HepG2 (cell line): ENCODE measurements around the gene VAMP2. TPM values are rescaled to one million over a fixed set of nuclear protein-coding genes. Genes with fewer than 3 reads are reported as not detected.

Source experiments
- ADNP ChIP-seq: sonication (generic); formaldehyde crosslinking; IDR thresholded peaks from 2 replicates; pipeline ENCODE4 v1.4.0; 2020; ENCODE audit warnings: missing genetic modification reagents
- AGO1 ChIP-seq: fragments of 200-400 bp; formaldehyde crosslinking; IDR thresholded peaks from 2 replicates; pipeline ENCODE4 v1.6.1; 2017; ENCODE audit warnings: mild to moderate bottlenecking, low read depth, low read length, moderate library complexity; ENCODE audit not compliant: poor library complexity, severe bottlenecking
- HNF4A ChIP-seq: sonication (generic); formaldehyde crosslinking; IDR thresholded peaks from 2 replicates; pipeline ENCODE4 v1.4.0; 2020; ENCODE audit warnings: missing genetic modification reagents
- IKZF1 ChIP-seq: fragments of 450-650 bp; IDR thresholded peaks from 2 replicates; pipeline ENCODE4 v1.7.1; 2016
- KDM2A ChIP-seq: sonication (generic); formaldehyde crosslinking; IDR thresholded peaks from 2 replicates; pipeline ENCODE4 v1.4.0; 2020; ENCODE audit warnings: low read depth, missing genetic modification reagents, borderline replicate concordance
- KDM5B ChIP-seq: sonication (generic); formaldehyde crosslinking; IDR thresholded peaks from 2 replicates; pipeline ENCODE4 v1.4.0; 2020; ENCODE audit warnings: missing genetic modification reagents, mild to moderate bottlenecking, borderline replicate concordance
- MED13 ChIP-seq: sonication (generic); formaldehyde crosslinking; IDR thresholded peaks from 2 replicates; pipeline ENCODE4 v1.5.0; 2020; ENCODE audit warnings: missing genetic modification reagents
- MIXL1 ChIP-seq: IDR thresholded peaks from 2 replicates; pipeline ENCODE4 v1.6.1; 2016
- PAWR ChIP-seq: sonication (generic); formaldehyde crosslinking; IDR thresholded peaks from 2 replicates; pipeline ENCODE4 v1.4.0; 2020; ENCODE audit warnings: missing genetic modification reagents, mild to moderate bottlenecking, borderline replicate concordance
- PHF5A ChIP-seq: IDR thresholded peaks from one replicate; pipeline ENCODE4 v1.6.1; 2018; ENCODE audit warnings: low read depth, missing genetic modification reagents; ENCODE audit not compliant: unreplicated experiment
- RAD21 ChIP-seq: fragments of 450-650 bp; formaldehyde crosslinking; IDR thresholded peaks from 2 replicates; pipeline ENCODE4 v1.5.0; 2020; ENCODE audit warnings: mild to moderate bottlenecking
- RFX1 ChIP-seq: fragments of 450-650 bp; IDR thresholded peaks from 2 replicates; pipeline ENCODE4 v1.6.1; 2017
- SMC3 ChIP-seq: IDR thresholded peaks from 2 replicates; pipeline ENCODE4 v1.6.1; 2011; ENCODE audit warnings: low read length, improper control_type of control experiment
- TARDBP ChIP-seq: sonication (generic); formaldehyde crosslinking; IDR thresholded peaks from 2 replicates; pipeline ENCODE4 v1.8.0; 2022; ENCODE audit warnings: mild to moderate bottlenecking, missing genetic modification reagents
- XRCC5 ChIP-seq: fragments of 200-400 bp; formaldehyde crosslinking; optimal IDR thresholded peaks from 2 replicates; pipeline ENCODE3; 2017; ENCODE audit warnings: mild to moderate bottlenecking, low read length
- ZKSCAN8 ChIP-seq: IDR thresholded peaks from 2 replicates; pipeline ENCODE4 v1.6.1; 2016; ENCODE audit warnings: borderline replicate concordance, missing genetic modification reagents, missing compliant biosample characterization
- ZNF234 ChIP-seq: sonication (generic); formaldehyde crosslinking; conservative IDR thresholded peaks from 2 replicates; pipeline ENCODE4 v1.5.1; 2020; ENCODE audit warnings: mild to moderate bottlenecking, missing genetic modification reagents
- ZNF563 ChIP-seq: sonication (generic); formaldehyde crosslinking; IDR thresholded peaks from 2 replicates; pipeline ENCODE4 v1.8.0; 2022; ENCODE audit warnings: mild to moderate bottlenecking, moderate library complexity, missing genetic modification reagents
- ZNF616 ChIP-seq: sonication (generic); formaldehyde crosslinking; IDR thresholded peaks from 2 replicates; pipeline ENCODE4 v1.5.0; 2020; ENCODE audit warnings: low read depth, mild to moderate bottlenecking, missing genetic modification reagents
- ZNF629 ChIP-seq: sonication (generic); formaldehyde crosslinking; conservative IDR thresholded peaks from 2 replicates; pipeline ENCODE4 v1.5.0; 2020; ENCODE audit warnings: missing genetic modification reagents
- ZNF773 ChIP-seq: sonication (generic); formaldehyde crosslinking; IDR thresholded peaks from 2 replicates; pipeline ENCODE4 v1.4.0; 2020; ENCODE audit warnings: missing genetic modification reagents, borderline replicate concordance
- polyA plus RNA-seq, 8 experiments: library from polyadenylated mRNA; depleted of rRNA in 3 of 8; stranded (reverse) in 7 of 8; unstranded in 1 of 8; fragments of >200 nt; fragmentation: Illumina TruSeq in 4 of 8; extraction: Trizol in 4 of 8; gene quantifications; 2 replicates each; pipeline versions ENCODE4 v1.2.1 to v1.2.3, GENCODE V29; 2011 to 2016; ENCODE audit warnings: low read depth in 4 of 8, missing spikeins in 1 of 8, mixed read lengths in 1 of 8; ENCODE audit not compliant: insufficient read depth in 1 of 8
- total RNA-seq, 5 experiments: library from RNA; depleted of rRNA; stranded (reverse); fragments of >200 nt; fragmentation: Illumina TruSeq; extraction: Trizol; gene quantifications; 2 replicates each; pipeline ENCODE4 v1.2.3, GENCODE V29; 2016; ENCODE audit warnings: low read depth in 1 of 5
- TF ChIP-seq, protein P1 (sequence below): IDR thresholded peaks from 2 replicates; pipeline ENCODE4 v1.6.1; 2012; ENCODE audit warnings: low read depth, low read length, improper control_type of control experiment
- TF ChIP-seq, protein P2 (sequence below): sonication (generic); formaldehyde crosslinking; IDR thresholded peaks from 2 replicates; pipeline ENCODE4 v1.4.0; 2020; ENCODE audit warnings: missing genetic modification reagents
- TF ChIP-seq, protein P3 (sequence below): sonication (generic); formaldehyde crosslinking; IDR thresholded peaks from 2 replicates; pipeline ENCODE4 v1.5.1; 2020; ENCODE audit warnings: missing genetic modification reagents, mild to moderate bottlenecking, borderline replicate concordance

VAMP2 gene
- total and polyA plus RNA-seq, 2 of the 13 experiments (the other 11 are each of a cell fraction or from before 2014, with no cell fraction given): 3.9 to 17.2 TPM

DNA sequence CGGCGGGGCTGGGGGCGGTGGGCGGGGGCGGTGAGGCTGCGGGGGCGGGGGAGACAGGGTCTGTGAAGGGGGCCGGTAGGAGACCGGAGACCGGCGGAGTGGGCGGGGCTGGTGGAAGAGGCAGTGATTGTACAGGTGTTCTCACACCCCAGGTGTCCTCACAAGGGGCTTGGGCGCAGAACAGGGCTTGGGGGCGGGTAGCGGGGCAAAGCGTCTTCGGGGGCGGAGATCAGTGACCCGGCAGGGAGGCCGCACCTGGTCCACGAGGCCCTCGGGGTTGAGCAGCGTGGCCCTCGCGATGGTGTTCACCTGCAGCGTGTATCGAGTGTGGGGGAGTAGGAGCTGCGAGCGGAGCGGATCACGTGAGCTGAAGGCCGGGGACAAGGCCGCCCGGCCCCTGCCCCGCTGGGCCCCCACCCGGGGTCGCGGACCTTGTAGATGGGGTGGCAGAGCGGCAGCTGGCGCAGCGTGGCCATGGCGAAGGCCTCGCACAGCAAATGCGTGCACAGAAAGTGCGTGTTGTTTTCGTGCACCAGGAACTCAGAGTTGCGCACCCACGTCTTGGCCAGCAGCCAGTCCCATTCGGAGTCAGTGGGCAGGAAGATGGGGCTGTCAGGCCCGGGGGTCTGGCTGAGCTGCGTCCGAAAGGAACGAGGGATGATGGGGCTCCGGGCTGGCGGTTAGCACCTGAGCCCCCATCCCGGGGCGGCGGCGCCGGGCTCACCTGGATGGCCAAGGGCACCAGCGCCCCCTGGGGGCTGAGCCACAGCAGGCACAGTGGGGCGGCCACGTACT lies 52.9 kb downstream of the VAMP2 start (continued):
- TF ChIP-seq RAD21 (peak; percentile 61), ZNF616 (CRISPR knock-in tag) (no peak), ZNF563 (no peak), MED13 (CRISPR knock-in tag) (no peak), HNF4A (CRISPR knock-in tag) (no peak), XRCC5 (peak; percentile 65), KDM5B (CRISPR knock-in tag) (no peak), MIXL1 (CRISPR knock-in tag) (no peak), AGO1 (peak; percentile 41), TARDBP (CRISPR knock-in tag) (no peak), IKZF1 (no peak), ZNF773 (CRISPR knock-in tag) (no peak), ADNP (CRISPR knock-in tag) (no peak), ZNF629 (CRISPR knock-in tag) (no peak), PAWR (CRISPR knock-in tag) (no peak), RFX1 (no peak), PHF5A (CRISPR knock-in tag) (no peak), ZKSCAN8 (no peak), KDM2A (CRISPR knock-in tag) (peak; percentile 58; the same call in 1 of the 2 replicates), ZNF234 (CRISPR knock-in tag) (no peak), SMC3 (peak; percentile 8; the same call in 1 of the 2 replicates)
- TF ChIP-seq, protein P1, sequence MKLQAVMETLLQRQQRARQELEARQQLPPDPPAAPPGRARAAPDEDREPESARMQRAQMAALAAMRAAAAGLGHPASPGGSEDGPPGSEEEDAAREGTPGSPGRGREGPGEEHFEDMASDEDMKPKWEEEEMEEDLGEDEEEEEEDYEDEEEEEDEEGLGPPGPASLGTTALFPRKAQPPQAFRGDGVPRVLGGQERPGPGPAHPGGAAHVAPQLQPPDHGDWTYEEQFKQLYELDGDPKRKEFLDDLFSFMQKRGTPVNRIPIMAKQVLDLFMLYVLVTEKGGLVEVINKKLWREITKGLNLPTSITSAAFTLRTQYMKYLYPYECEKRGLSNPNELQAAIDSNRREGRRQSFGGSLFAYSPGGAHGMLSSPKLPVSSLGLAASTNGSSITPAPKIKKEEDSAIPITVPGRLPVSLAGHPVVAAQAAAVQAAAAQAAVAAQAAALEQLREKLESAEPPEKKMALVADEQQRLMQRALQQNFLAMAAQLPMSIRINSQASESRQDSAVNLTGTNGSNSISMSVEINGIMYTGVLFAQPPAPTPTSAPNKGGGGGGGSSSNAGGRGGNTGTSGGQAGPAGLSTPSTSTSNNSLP: no peak
- TF ChIP-seq, protein P2, sequence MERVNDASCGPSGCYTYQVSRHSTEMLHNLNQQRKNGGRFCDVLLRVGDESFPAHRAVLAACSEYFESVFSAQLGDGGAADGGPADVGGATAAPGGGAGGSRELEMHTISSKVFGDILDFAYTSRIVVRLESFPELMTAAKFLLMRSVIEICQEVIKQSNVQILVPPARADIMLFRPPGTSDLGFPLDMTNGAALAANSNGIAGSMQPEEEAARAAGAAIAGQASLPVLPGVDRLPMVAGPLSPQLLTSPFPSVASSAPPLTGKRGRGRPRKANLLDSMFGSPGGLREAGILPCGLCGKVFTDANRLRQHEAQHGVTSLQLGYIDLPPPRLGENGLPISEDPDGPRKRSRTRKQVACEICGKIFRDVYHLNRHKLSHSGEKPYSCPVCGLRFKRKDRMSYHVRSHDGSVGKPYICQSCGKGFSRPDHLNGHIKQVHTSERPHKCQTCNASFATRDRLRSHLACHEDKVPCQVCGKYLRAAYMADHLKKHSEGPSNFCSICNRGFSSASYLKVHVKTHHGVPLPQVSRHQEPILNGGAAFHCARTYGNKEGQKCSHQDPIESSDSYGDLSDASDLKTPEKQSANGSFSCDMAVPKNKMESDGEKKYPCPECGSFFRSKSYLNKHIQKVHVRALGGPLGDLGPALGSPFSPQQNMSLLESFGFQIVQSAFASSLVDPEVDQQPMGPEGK (CRISPR knock-in tag): peak; percentile 84
- TF ChIP-seq, protein P3, sequence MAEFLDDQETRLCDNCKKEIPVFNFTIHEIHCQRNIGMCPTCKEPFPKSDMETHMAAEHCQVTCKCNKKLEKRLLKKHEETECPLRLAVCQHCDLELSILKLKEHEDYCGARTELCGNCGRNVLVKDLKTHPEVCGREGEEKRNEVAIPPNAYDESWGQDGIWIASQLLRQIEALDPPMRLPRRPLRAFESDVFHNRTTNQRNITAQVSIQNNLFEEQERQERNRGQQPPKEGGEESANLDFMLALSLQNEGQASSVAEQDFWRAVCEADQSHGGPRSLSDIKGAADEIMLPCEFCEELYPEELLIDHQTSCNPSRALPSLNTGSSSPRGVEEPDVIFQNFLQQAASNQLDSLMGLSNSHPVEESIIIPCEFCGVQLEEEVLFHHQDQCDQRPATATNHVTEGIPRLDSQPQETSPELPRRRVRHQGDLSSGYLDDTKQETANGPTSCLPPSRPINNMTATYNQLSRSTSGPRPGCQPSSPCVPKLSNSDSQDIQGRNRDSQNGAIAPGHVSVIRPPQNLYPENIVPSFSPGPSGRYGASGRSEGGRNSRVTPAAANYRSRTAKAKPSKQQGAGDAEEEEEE: no peak
